HG02588 (cell line): Measurements from ENCODE around the gene KDM7A.
"Not testable (repeated sequence)": the region's sequence is repeated elsewhere in the genome, so short reads cannot be mapped to it uniquely, and the experiment has no call there.

Source experiments
- ATAC-seq: cut with Tn5 transposase; IDR thresholded peaks from one replicate; pipeline ENCODE4 v1.9.1; 2021; ENCODE audit warnings: mild to moderate bottlenecking, moderate library complexity; ENCODE audit not compliant: unreplicated experiment

KDM7A gene

DNA sequence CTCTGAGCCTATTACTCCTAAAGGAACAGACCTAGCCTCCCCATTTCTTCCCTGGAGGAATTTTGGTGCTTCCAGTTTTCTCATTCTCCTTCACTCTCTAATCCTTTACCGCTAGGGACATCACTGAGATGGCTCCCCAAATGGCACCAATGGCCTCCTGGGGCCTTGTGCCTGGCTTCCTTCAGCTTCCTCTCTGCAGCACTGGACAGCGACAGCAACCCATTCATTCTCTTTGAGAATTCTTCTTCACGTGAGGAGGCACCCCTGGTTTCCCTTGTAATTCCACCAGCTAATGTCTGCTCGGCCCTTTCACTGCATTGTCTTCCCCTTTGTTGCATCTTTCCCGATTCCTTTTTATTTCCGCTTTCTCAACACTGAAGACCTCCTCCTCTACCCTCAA is 24.6 kb upstream of the KDM7A start:
- no peak for ATAC-seq

- ATAC-seq: no peak
Observed at GRCh38 chr7:140200061-140200989, 23.5 kb upstream of the KDM7A start.

GRCh38 chr7:140197938-140198337 is 21.2 kb upstream of the KDM7A start:
- ATAC-seq: no peak

GRCh38 chr7:140197218-140197890 is 20.6 kb upstream of the KDM7A start:
- ATAC-seq: no peak

DNA sequence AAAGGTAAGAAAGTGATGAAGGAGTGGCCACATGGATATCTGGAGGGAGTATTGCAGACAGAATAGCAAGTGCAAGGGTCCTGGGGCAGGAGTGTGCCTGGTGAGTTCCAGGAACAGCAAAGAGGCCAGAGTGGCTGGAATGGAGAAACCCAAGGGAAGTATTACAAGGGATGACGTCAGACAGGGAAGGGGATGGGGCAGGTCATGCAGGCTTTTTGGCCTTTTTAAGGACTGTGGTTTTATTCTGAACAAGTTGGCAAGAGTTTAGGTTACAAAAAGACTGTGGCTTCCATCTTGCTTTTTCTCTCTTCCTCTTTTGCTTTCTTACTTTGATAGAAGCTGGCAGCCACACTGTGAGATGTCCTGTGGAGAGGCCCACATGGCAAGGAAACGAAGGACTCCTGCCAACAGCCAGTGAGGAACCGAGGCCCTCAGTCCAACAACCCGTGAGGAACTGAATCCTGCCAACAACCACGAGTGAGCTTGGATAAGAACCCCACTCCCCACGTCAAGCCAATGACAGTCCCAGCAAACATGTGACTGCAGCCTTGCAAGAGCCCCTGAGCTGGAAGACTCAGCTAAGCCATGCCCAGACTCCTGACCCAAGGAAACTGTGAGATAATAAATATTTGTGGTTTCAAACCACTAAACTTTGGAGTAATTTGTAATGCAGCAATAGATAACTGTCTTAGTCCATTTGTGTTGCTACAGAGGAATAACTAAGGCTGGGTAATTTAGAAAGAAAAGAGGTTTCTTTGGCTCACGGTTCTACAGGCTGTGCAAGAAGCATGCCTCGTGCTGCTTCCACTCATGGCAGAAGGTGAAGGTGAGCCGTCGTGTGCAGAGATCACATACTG is 19.8 kb upstream of the KDM7A start:
- ATAC-seq: no peak

GRCh38 chr7:140195859-140196258 is 19.1 kb upstream of the KDM7A start:
- no peak for ATAC-seq

- no peak for ATAC-seq
Observed at GRCh38 chr7:140192620-140193019, 15.8 kb upstream of the KDM7A start.

- no peak for ATAC-seq
Observed at GRCh38 chr7:140192176-140192575, 15.4 kb upstream of the KDM7A start.

- no peak for ATAC-seq
Observed at GRCh38 chr7:140190588-140190987, 13.8 kb upstream of the KDM7A start.

DNA sequence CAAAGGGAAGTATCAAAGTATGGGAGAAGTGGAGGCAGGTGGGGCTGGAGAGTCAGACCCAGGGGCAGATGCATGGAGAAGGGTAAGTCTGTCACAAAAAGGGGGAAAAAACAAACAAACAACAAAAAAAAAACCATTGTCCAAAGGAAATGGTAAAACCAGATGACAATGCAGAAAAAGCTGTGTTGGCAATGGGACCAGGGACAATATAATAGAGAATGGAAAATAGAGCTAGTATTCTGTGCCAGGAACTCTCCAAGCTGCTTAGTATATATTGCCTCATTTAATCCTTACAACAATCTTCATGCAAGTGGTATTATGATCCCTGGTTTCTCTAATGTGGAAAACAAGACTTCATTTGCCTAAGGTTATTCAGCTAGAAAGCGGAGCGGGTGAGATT is 13.1 kb upstream of the KDM7A start:
- no peak for ATAC-seq

GRCh38 chr7:140182917-140183316 is 6.1 kb upstream of the KDM7A start:
- no peak for ATAC-seq

GRCh38 chr7:140179339-140179738 is 2.6 kb upstream of the KDM7A start:
- ATAC-seq: no peak

DNA sequence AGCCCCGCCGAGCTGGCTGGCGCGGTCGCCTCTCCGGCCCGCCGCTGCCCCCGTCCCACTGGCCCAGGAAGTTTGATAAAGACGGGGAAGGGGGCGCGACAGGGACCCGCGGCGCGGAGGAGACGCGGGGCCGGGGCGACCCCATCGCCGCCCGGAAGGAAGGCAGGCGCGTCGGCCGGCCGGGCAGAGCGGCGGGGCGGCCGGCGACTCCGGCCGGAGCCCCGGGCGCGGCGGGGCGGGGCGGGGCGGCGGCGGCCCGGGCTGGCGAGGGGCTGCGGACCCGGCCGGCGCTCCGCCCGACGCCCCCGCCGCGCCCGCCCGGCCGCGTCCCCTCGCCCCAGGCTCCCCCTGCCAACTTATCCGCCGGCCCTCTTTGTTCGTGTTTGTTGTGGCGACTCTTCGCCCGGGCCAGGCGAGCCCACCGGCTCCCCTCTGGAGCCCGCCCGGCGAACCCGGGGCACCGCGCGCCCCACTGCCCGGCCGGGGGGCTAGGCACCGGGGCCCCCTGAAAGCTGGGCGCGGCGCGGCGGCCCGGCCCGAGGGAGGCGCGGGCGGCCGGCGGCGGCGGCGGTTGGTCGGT is 571 bp downstream of the KDM7A start:
- ATAC-seq: peak; percentile 18

DNA sequence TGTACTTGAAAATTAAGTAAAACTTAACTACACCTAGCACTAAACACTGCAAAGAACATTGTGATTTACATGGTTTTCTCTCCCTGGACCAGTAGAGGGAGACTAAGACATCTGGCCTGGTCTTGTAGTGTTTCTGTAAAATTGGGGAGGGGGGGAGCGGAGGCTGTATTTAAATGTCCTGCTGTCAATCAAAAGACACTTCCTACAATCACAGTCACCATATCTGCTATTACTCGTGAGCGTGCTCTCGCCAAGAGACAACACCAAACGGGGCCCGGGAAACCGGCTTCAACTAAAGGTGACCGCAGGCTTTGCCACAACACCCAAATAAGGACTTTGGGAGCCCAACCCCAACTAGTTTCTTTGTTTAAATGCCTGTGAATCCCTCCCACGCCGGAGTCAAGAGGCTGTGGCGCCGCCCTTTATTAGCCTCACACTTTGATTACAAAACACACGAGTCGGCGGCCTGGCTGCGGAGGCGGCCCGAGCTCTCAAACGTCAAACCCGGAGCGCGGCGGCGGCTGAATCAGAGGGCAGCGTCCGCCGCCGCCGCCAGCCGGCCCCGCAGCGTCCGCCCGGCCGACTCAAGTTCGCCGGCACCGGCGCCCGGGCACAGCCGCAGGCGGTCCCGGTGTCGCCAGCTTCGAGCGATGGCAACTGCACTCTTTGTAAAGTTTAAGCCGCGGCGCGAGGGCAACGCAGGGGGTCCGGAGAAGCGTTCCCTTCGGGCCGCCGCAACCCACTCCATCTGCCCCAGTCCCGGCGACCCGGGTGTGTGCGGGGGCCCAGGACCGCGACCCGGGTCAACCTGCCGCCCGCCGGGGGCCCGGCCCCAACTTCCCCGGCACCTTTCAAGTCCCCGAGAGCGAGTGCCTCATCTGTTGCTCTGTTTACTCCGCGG is 1.3 kb downstream of the KDM7A start:
- ATAC-seq: peak; percentile 28

DNA sequence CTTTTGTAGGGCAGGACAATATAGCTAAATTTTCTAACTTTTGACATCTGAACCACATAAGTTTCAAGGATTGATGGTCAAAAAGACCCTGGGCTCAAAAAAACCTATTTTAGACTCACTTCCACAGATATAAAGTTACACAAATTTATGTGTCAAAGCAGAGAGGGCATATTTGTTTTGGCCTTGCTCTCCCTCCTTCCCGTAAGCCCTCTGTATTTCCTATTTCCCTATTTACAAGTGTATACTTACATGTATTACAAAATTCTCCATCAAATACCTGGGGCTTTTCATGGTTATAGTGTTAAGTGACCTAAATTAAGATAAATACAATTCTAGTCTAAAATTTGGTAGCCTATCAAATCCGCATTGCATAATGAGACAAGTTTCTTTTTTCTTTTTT is 2.6 kb downstream of the KDM7A start:
- ATAC-seq: no peak

DNA sequence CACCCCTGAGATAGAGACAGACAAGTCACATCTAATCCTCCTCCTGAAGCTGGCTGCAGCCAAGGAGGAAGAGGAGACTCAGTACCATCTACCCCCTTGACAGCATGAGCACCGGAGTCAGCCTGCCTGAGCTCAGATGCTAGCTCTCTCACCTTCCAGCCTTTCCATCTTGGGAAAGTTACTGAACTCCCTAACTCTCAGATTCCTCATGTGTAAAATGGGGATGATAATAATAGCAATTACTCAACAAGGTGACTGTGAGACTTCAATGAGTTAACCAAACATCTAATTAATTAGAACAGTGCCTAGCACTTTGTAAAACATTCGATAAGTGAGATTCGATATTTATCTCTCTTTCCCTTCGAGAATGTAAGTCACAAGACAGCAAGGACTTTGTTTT is 6.4 kb downstream of the KDM7A start:
- no peak for ATAC-seq

GRCh38 chr7:140168816-140169215 is 8.0 kb downstream of the KDM7A start:
- no peak for ATAC-seq

GRCh38 chr7:140165422-140165821 is 11.4 kb downstream of the KDM7A start:
- no peak for ATAC-seq

- ATAC-seq: not testable (repeated sequence)
Observed at GRCh38 chr7:140162081-140162480, 14.7 kb downstream of the KDM7A start.

GRCh38 chr7:140161047-140161446 is 15.7 kb downstream of the KDM7A start:
- ATAC-seq: no peak
